HG02642 (cell line): Measurements from ENCODE around the gene DNAJC5G.

Source experiments
- ATAC-seq: cut with Tn5 transposase; IDR thresholded peaks from one replicate; pipeline ENCODE4 v1.9.1; 2021; ENCODE audit warnings: mild to moderate bottlenecking; ENCODE audit not compliant: unreplicated experiment, poor library complexity

The DNAJC5G gene, protein sequence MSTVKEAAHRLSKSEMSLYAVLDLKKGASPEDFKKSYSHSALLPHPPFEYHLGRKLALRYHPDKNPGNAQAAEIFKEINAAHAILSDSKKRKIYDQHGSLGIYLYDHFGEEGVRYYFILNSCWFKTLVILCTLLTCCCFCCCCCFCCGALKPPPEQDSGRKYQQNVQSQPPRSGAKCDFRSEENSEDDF

DNA sequence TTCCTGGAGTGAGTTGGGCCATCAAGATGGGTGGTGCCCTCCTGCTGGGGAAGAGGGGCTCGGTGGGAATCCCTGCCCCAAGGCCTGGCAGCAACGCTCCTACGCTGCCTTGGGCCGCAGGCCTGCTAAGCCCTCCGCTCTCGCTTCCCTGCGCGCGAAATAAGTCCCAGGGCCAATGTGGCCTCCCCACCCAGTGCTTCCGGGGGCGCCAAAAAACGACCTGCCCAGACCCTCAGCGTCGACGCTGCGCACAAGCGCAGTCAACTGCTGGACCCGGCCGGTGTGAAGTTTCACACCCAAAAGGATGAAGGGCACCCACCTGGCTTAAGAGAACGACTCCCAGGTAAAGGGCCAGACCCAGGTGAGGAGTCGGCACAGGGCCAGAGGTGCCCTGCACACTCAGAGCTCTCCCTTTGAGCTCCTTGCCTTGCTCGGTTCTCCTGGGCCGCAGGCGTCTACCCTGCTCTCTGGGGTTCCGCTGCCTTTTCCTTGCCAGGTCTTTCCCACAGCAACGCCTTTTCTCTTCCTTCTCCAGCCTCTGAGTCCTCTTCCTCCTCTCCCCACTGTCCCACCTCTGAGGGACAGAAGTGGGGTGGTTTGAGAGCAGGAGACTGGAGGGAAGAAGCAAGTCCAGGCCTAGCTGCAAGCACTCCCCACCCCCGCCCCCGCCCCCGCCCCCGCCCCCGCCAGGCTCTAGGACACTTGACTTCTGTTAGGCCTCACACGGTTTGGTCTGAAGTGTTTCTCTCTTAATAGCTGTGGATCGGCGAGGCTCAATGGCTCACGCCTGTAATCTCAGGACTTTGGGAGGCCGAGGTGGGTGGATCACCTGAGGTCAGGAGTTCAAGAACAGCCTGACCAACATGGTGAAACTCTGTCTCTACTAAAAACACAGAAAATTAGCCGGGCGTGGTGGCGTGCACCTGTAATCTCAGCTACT lies at the start of gene DNAJC5G:
DNAJC5G (plus strand) TSS at position 223 of the 940 bp plus-strand sequence. CDS start 1,296 bp downstream, outside the sequence.
- no peak for ATAC-seq

DNA sequence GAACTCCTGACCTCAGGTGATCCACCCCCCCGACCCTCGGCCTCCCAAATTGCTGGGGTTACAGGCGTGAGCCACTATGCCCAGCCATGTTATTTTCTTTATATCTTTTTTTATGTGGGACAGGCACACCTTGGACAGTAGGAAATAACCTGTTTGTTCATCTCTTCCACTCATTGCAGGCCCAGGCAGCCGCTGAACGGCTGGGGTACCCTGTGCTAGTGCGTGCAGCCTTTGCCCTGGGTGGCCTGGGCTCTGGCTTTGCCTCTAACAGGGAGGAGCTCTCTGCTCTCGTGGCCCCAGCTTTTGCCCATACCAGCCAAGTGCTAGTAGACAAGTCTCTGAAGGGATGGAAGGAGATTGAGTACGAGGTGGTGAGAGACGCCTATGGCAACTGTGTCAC lies 49.7 kb upstream of the DNAJC5G start:
- no peak for ATAC-seq

DNA sequence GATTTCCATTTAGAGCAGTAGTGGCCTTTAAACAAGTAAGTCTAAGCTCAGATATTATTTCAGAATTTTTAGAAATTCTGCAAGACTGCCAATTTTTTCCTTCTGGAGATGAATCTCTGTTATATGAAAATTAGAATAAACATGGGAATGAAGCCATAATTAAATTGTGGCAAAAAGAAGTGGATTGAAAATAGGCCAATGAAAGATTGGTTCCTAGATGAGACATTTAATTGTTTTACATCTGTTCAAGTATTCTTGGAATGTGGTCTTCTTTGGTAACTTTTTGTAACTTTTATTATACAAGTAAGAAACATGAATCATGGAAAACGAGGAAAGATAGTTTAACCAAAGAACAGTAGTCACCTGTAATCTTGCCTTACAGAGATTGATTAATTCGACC lies 47.7 kb upstream of the DNAJC5G start:
- no peak for ATAC-seq

DNA sequence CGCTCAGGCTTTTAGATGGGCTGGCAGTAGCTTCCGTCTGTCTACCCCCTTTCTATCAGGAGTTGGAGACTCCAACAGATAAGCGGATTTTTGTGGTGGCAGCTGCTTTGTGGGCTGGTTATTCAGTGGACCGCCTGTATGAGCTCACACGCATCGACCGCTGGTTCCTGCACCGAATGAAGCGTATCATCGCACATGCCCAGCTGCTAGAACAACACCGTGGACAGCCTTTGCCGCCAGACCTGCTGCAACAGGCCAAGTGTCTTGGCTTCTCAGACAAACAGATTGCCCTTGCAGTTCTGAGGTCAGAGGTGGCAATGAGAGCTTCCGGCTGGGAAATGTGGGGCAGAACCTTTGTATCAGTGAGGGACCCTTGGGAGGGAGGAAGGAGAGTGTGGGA lies 43.3 kb upstream of the DNAJC5G start:
- no peak for ATAC-seq

DNA sequence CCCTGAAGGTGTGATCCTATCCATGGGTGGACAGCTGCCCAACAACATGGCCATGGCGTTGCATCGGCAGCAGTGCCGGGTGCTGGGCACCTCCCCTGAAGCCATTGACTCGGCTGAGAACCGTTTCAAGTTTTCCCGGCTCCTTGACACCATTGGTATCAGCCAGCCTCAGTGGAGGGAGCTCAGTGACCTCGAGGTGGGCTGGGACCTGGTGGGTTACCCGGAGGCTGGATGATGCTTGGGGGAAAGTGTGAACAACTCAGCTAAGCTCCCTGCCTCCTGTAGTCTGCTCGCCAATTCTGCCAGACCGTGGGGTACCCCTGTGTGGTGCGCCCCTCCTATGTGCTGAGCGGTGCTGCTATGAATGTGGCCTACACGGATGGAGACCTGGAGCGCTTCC lies 41.9 kb upstream of the DNAJC5G start:
- no peak for ATAC-seq

DNA sequence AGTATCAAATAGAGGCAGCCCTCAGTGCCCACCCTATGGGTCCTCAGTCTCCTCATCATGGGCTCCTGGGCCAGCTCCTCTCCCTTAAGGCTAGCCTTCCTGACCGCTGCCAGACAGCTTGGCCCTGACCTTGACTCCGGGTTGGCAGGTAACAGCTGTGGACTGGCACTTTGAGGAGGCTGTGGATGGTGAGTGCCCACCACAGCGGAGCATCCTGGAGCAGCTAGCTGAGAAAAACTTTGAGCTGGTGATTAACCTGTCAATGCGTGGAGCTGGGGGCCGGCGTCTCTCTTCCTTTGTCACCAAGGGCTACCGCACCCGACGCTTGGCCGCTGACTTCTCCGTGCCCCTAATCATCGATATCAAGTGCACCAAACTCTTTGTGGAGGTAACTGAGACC lies 39.1 kb upstream of the DNAJC5G start:
- no peak for ATAC-seq

DNA sequence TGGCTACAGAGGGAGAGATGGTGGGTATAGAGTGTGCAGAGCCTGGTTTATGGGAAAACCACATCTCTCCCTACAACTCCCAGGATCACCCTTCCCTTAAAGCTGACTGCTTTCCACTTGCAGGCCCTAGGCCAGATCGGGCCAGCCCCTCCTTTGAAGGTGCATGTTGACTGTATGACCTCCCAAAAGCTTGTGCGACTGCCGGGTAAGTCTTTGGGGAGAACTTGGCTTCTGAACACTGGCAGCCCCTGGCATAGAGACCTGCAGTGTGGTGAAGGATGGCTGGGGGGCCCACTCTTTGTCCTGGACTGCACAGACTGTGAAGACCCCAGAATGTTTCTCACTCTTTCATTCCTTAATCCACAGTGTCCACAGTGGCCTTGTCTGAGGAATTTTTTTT lies 38.6 kb upstream of the DNAJC5G start:
- ATAC-seq: no peak

DNA sequence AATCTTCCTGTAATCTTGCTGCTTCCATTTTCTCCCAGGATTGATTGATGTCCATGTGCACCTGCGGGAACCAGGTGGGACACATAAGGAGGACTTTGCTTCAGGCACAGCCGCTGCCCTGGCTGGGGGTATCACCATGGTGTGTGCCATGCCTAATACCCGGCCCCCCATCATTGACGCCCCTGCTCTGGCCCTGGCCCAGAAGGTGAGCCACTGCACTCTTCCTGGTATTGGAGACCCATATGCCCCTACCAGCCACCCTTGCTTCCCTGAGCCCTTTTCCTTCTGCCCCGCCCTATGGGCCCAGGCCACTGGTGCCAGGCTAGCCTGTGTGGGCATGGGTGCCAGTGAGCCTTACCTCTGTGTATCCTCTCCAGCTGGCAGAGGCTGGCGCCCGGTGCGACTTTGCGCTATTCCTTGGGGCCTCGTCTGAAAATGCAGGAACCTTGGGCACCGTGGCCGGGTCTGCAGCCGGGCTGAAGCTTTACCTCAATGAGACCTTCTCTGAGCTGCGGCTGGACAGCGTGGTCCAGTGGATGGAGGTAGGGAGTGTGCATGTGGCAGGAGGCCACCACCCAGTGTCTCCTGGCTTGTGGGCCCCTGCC lies 37.8 kb upstream of the DNAJC5G start:
- no peak for ATAC-seq

DNA sequence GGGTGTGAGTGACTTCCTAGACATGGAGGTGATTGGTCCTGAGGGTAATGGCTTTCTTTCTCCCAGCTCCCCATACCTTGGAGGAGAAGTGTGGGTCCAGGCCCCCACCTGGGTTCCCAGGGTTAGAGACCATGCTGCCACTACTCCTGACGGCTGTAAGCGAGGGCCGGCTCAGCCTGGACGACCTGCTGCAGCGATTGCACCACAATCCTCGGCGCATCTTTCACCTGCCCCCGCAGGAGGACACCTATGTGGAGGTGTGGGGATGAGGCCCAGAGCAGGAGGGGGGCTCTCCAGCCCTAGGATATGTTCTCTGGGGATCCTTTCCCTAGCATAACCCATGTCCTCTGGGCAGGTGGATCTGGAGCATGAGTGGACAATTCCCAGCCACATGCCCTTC lies 36.3 kb upstream of the DNAJC5G start:
- ATAC-seq: no peak

DNA sequence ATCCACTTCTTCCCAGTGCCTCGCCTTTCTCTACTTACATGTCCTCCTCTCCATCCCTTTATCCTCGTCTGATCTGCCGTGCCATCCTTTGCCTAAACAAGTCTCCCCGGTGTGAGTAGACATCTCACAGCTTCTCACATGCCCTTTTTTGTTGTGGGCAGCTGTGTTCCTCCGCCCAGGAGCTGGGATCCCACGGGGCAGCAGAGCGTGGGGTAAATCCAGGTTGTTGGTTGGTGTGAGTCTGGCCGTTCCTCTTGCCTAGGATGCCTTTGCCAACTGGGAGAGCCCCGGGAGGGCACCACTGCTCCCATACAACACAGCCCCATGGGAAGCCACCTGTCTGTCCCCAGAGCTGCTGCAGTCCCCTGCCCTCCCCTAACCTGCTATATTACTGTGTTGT lies 34.8 kb upstream of the DNAJC5G start:
- no peak for ATAC-seq

DNA sequence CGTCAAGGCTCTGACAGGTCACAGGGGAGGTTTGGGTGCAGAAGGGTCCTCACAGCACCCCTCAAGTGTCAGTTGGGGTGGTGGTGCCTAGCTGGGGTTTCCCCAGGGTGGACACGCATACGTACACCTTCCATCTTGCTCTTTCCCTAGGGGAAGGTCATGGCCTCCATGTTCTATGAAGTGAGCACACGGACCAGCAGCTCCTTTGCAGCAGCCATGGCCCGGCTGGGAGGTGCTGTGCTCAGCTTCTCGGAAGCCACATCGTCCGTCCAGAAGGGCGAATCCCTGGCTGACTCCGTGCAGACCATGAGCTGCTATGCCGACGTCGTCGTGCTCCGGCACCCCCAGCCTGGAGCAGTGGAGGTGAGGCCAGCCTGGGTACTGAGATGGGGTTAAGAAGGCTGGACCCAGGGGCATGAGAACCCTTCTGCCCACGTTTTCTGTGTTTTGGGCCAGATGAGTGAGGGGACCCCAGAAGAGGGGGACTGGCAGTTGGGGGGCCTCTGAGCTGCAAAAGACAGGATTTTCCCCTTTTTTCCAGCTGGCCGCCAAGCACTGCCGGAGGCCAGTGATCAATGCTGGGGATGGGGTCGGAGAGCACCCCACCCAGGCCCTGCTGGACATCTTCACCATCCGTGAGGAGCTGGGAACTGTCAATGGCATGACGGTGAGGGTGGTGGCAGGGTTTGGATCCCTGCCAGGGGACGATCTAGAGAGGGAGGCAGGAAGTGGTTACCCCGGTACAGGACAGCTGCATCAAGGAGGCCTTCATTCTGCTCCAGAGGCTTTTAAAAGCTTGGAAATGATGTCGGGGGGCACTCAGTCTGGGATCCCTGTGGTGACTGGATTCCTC lies 33.2 kb upstream of the DNAJC5G start:
- ATAC-seq: no peak

DNA sequence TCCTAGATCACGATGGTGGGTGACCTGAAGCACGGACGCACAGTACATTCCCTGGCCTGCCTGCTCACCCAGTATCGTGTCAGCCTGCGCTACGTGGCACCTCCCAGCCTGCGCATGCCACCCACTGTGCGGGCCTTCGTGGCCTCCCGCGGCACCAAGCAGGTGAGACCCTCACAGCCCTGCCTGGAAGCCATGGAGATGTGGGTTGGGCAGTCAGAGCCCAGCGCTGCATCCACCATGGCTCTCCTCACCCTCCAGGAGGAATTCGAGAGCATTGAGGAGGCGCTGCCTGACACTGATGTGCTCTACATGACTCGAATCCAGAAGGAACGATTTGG lies 32.6 kb upstream of the DNAJC5G start:
- no peak for ATAC-seq

DNA sequence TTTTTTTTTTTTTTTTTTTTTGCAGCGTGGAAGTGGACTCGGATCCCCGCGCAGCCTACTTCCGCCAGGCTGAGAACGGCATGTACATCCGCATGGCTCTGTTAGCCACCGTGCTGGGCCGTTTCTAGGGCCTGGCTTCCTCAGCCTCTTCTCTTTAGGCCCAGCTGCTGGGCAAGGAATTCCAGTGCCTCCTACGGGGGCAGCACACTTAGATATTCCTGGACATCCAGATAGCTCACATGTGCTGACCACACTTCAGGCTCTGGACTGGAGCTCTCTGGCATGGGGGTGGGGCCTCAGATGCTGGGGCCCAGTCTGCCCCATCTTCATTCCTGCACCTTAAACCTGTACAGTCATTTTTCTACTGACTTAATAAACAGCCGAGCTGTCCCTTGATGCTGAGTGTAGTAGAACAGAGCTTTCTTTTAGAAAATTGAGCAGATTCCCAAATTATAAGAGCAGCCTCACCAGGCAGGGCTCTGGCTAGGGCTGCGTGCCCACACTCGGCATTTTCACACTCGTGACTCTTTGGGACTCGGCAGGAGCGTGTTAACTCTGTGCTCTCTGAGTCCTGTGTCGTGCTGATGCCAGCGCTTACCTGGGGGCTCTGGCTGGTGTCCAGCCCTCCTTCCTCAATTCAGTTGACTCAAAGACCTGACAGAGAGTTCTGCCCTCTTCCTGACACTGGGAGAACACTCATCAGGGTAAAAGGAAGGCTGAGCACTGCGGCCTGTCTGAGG lies 31.7 kb upstream of the DNAJC5G start:
- ATAC-seq: no peak

DNA sequence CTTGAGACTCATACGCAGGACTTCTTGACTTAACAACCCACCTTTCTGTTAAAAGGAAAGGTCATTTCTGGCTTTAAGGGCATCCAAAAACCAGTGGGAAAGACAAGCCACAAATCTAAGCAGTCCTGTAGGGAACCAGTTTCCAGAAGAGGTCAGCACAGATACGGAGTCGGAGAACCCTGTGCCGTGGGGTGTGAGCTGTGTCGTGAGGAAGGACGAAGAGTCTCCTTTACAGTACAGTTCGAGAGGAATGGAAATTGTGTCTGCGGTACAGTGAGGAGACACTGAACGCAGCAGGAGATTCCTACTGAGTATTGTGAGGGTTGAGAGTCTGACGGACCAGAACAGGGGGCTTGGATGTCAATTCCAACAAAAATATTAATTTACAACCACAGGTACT lies 30.1 kb upstream of the DNAJC5G start:
- no peak for ATAC-seq

DNA sequence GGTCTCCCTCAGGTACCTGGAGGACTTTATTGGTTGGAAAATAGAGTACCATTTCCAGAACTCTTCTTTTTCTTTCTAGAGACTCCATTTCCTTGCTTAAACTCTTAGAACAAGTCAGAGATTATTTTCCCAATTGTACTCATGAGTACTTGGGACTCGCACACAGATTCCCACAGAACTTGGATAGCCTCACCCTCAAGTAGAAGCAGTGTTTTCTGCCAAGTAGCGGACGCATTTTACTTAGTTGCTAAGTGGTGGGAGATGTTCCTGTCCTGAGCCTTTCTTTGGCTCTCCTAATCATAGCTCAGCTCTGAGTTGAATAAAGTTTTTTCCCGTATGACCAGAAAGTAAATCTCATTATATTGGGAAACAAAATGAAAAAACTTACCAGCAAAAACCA lies 29.6 kb upstream of the DNAJC5G start:
- ATAC-seq: no peak

DNA sequence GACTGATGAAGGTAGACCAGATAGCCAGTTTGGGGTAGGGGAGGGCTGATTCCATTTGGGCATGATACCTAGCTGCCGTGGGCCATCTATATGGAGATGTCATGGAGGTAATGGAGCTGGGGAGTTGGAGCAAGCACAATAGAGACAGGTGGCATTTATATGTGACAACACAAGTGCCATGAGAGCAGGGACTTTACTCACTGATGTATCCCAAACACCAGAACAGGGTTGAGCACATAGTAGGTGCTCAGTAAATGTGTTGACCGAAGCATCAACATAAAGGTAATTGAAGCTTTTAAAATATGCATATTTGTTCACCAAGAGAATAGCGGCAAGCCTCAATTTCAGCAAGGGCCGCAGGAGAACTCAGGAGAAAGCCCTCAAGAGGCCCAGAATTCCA lies 27.3 kb upstream of the DNAJC5G start:
- no peak for ATAC-seq

DNA sequence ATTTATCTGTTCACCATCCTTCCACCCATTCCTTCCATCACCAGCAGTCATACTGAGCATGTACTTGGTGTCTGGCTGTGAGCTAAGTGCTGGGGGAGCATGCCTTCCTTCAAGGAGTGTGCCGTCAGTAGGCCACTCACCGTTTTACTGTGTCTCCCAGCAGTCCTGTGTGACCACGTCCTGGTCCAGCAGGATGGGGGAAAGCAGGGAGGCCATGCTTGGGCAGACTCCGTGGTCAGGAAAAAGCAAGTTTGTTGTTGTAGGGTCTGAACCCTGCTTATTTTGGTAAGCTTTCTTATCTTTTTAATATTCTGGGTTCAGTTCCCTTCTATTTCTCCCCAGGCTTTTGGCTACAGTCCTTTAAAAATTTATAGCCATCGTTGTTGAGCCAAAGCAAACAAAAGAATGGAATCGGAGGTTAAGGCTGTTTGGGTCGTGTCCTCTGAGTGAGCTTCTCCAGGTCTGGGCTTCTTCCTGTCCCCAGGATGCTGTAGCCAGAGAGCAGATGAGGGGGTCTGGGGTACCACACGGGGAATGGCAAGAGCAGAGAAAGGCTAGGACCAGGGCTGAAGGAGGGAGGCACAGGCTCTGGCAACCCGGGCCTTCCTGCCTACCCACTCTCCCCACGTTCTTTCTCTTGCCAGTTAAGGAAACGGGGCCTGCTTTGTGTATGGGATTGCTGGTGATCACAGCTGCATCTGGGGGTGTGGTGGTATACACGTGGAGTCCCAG lies 25.9 kb upstream of the DNAJC5G start:
- ATAC-seq: no peak

DNA sequence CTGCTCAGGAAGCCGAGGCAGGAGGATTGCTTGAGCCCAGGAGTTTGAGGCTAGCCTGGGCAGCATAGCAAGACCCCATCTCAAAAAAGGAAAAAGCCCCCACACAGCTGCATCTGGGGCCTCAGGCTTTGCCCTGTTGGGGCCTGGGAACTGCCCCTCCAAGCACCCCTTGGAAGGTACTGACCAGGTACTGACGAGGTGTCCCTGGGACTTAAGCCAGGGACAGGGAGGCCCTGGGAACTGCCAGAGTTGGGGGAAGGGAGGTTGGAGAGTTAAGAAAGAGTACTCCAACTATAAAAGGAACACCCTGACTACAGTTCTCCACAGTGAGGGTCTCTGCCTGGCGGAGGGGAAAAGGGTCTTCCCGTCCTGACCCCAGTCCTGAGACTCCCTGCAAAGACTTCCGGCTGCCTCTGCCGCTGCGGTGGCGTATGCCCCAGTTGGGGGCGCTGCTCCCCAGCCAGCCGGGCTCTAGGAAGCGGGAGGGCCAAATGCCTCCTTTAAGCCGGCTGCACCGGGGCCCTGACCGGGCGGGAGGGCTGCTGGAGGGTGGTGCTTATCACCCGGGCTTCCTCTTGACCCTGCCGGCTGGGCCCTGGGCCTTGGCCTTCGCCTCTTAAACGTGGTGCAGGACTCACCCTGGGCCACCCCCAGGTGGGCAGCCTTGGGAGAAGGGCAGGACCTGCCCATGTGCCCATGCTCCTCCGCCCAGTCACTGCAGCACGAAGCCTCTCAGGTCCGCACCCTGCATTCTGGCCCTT lies 25.2 kb upstream of the DNAJC5G start:
- ATAC-seq: no peak
